Type B pancreatic cell (in vitro differentiated cells): ENCODE data around the gene SHANK2. TPM values are rescaled to one million over a fixed set of nuclear protein-coding genes. Genes with fewer than 3 reads are reported as not detected.

Source experiments
- DNase-seq: peaks from one replicate; pipeline ENCODE4 v3.0.0; 2021; ENCODE audit warnings: mixed read lengths; ENCODE audit not compliant: unreplicated experiment; ENCODE audit errors: extremely low spot score
- H3K27ac Mint-ChIP-seq: 2 replicates; pipeline ENCODE4 v1.8.0; 2021; ENCODE audit warnings: mild to moderate bottlenecking, mixed read lengths
- H3K27me3 Mint-ChIP-seq: 2 replicates; pipeline ENCODE4 v1.8.0; 2021; ENCODE audit warnings: mixed read lengths
- H3K36me3 Mint-ChIP-seq: 2 replicates; pipeline ENCODE4 v1.8.0; 2021; ENCODE audit warnings: mixed read lengths
- H3K4me1 Mint-ChIP-seq: one replicate; pipeline ENCODE4 v1.8.0; 2021; ENCODE audit warnings: mixed read lengths; ENCODE audit not compliant: unreplicated experiment
- H3K4me3 Mint-ChIP-seq: 2 replicates; pipeline ENCODE4 v1.8.0; 2021; ENCODE audit warnings: mild to moderate bottlenecking, mixed read lengths
- H3K9me3 Mint-ChIP-seq: 2 replicates; pipeline ENCODE4 v1.8.0; 2021; ENCODE audit warnings: mixed read lengths
- total RNA-seq: library from RNA; stranded (reverse); gene quantifications from 2 replicates; pipeline ENCODE4 v1.2.1, GENCODE V29; 2021; ENCODE audit warnings: low replicate concordance
- TF ChIP-seq, protein P1 (sequence below): fragments of 200-600 bp; sonication (generic); conservative IDR thresholded peaks from 2 replicates; pipeline ENCODE4 v1.5.0; 2021; ENCODE audit warnings: antibody characterized with exemption, mild to moderate bottlenecking

Gene SHANK2
- total RNA-seq, 1 donor from 2014 or later: 49.4 TPM

DNA sequence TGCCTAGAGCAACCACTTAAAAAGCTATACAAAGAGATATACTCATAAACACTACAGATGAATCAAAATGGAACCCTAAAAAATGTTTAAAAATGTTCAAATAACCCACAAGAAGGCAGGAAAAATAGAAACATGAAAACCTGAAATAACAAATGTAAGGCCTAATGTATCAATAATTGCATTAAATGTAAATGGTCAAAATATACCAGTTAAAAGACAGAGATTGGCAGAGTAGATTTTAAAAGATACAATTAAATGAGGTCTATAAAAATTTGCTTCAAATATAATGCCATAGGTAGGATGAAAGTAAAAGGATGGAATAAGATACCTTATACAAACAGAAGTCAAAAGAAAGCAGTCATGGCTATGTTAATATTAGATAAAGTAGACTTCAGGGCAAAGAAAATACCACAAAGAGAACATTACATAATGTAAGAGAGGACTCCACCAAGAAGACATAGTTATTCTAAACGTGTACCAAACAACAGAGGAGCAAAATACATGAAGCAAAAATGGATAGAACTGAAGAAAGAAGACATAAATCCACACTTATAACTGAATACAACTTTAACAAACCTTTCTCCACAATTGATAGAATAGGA is 25.2 kb downstream of the SHANK2 start:
- peaks cover 13% of the 10 kb centered on the region for H3K9me3 Mint-ChIP-seq
- H3K27ac Mint-ChIP-seq: no peak overlapping the region
- no peak for DNase-seq
- H3K27me3 Mint-ChIP-seq: no peaks in the 10 kb centered on the region
- H3K36me3 Mint-ChIP-seq: peaks cover 18% of the 10 kb centered on the region
- TF ChIP-seq, protein P1, sequence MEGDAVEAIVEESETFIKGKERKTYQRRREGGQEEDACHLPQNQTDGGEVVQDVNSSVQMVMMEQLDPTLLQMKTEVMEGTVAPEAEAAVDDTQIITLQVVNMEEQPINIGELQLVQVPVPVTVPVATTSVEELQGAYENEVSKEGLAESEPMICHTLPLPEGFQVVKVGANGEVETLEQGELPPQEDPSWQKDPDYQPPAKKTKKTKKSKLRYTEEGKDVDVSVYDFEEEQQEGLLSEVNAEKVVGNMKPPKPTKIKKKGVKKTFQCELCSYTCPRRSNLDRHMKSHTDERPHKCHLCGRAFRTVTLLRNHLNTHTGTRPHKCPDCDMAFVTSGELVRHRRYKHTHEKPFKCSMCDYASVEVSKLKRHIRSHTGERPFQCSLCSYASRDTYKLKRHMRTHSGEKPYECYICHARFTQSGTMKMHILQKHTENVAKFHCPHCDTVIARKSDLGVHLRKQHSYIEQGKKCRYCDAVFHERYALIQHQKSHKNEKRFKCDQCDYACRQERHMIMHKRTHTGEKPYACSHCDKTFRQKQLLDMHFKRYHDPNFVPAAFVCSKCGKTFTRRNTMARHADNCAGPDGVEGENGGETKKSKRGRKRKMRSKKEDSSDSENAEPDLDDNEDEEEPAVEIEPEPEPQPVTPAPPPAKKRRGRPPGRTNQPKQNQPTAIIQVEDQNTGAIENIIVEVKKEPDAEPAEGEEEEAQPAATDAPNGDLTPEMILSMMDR: no peak
- peaks cover 2% of the 10 kb centered on the region for H3K4me1 Mint-ChIP-seq
- H3K4me3 Mint-ChIP-seq: no peak overlapping the region

DNA sequence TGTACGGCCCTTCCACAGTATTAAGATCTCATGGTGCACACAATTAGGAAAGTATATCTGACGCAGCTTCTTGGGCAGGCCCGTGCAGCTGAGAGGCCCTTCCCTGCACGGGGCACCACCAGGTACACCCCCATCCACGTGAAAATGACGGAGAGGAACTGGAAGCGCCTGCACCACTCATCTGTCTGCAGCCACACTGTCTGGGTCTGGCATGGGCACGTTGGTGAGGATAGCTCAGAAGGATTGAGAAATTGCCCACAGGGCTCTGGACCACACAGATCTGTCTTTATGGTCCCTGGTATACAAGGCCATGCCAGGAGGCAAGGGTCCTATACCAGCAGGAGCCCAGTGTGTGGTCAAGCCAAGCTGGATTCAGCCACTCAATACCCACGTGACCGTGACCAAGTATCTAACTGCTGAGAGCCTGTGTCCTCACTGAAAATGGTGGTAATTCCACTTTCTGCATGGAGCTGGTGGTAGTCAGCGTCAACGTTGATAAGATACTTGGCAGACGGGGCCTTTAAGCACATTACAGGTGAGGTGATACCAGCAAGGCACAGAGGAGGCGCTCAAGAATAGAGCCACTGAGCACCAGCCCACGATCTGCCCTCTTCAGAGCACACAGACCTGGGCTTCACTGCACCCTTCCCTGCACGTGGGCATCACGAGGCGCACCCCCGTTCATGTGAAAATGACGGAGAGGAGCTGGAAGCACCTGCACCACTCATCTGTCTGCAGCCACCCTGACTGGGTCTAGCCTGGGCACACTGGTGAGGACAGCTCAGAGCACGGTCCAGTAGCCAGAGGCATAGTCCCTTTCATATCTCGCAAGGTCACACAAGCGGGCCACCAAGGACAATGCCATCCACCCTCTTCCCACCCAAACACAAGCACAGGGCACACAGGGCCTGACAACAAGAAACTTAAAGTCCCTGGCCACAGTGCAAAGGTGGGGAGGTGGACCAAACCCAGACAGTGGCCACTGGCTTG is 28.4 kb downstream of the SHANK2 start:
- Mint-ChIP-seq H3K27ac (no peak overlapping the region), H3K4me1 (peaks cover 5% of the 10 kb centered on the region), H3K4me3 (no peak overlapping the region), H3K9me3 (peaks cover 13% of the 10 kb centered on the region), H3K36me3 (peaks cover 25% of the 10 kb centered on the region), H3K27me3 (no peaks in the 10 kb centered on the region)
- TF ChIP-seq, protein P1: no peak
- DNase-seq: no peak

DNA sequence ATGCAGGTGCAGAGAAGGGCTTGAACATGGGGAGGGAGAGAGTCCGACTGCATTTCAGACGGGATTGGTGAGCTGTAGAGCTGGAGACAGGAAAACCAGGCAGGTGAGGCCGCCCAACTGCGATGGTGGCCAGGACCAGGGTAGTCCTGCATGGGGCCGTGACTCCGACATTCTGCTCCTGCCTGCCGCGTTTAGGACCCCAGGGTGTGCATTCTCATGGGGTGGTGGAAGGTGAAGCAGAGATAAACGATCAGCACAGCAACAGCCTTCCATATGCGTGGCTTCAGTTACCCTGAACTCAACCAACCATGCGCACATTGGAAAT is 29.3 kb downstream of the SHANK2 start:
- TF ChIP-seq, protein P1: no peak
- H3K9me3 Mint-ChIP-seq: peaks cover 13% of the 10 kb centered on the region
- no peaks in the 10 kb centered on the region for H3K27me3 Mint-ChIP-seq
- no peak for DNase-seq
- peaks cover 5% of the 10 kb centered on the region for H3K4me1 Mint-ChIP-seq
- H3K4me3 Mint-ChIP-seq: no peak overlapping the region
- no peak overlapping the region for H3K27ac Mint-ChIP-seq
- H3K36me3 Mint-ChIP-seq: peaks cover 23% of the 10 kb centered on the region

DNA sequence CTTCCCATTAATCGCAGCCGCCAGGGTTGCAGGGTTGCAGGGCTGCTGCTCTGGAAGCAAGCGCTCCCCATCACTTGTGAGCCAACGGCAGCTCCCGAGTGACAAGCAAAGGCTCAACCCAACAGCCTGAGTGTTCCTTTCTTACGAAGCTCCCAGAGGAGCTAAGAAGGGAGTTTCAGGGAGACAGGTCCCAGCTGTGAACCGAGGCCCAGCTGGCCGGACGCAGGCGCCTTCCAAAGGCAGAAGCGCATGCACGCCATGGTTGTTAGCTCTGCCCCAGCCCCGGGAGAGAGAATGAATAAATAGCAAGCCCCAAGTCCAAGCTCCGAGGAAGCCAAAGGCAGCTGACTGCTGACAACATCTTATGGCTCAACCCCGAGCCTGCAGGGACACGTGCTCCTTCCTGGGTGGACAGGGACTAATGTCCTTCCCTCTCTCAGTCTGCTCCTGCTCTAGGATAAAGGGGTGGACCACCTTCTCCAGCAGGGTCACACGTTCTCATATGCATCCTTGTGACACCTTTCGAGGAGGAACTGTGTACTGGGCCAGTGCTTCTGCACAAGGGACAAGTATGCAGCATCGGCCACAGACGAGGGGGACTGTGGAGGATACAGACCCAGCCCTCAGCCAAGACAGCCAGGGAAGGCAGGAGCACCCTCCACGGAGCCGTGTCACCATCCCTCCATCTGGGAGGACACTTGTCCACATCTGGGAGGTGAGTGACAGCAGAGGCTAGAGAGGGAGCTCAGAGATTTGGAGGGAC is 29.9 kb downstream of the SHANK2 start:
- H3K27me3 Mint-ChIP-seq: no peaks in the 10 kb centered on the region
- H3K27ac Mint-ChIP-seq: no peak overlapping the region
- TF ChIP-seq, protein P1: no peak
- DNase-seq: no peak
- H3K9me3 Mint-ChIP-seq: peaks cover 7% of the 10 kb centered on the region
- no peak overlapping the region for H3K4me3 Mint-ChIP-seq
- peaks cover 19% of the 10 kb centered on the region for H3K36me3 Mint-ChIP-seq
- H3K4me1 Mint-ChIP-seq: peaks cover 5% of the 10 kb centered on the region

DNA sequence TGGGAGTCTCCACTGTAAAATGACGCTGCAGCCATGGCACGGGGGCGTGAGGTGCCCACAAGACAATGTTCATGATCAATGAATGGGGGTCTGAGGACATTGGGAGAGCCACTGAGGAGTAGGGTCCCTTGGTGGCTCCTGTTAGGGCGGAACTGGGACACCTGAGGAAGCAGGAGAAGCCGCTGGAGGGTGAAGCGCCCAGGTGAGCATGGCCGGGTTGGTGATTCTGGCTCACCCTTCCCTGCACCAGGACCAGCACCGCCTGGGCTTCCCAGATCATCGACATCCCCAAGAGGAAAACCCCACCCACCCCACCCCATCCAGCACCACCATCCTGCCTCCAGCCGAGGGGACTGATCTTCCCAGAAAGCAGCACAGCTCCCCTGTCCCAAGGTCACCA is 30.6 kb downstream of the SHANK2 start:
- Mint-ChIP-seq H3K36me3 (peaks cover 14% of the 10 kb centered on the region), H3K4me3 (no peak overlapping the region), H3K4me1 (peaks cover 5% of the 10 kb centered on the region), H3K27ac (no peak overlapping the region), H3K27me3 (no peaks in the 10 kb centered on the region), H3K9me3 (peaks cover under 1% of the 10 kb centered on the region)
- TF ChIP-seq, protein P1: no peak
- no peak for DNase-seq
